HG03095 (cell line): ENCODE measurements around the gene ZNF253.
"Not testable (repeated sequence)": the region's sequence is repeated elsewhere in the genome, so short reads cannot be mapped to it uniquely, and the experiment has no call there.

Source experiments
- ATAC-seq: cut with Tn5 transposase; IDR thresholded peaks from one replicate; pipeline ENCODE4 v1.9.1; 2021; ENCODE audit warnings: moderate library complexity; ENCODE audit not compliant: unreplicated experiment

The ZNF253 gene

GRCh38 chr19:19865750-19866610 lies at the start of gene ZNF253:
TSS of gene ZNF253 (plus strand) at chr19:19865882. CDS start at chr19:19865997, 115 bp downstream.
- peak; percentile 97 for ATAC-seq

- no peak for ATAC-seq
Measured at GRCh38 chr19:19816679-19817078, 49.0 kb upstream of the ZNF253 start.

- ATAC-seq = no peak
Measured at GRCh38 chr19:19817357-19817756, 48.3 kb upstream of the ZNF253 start.

GRCh38 chr19:19820774-19821320 lies 44.8 kb upstream of the ZNF253 start:
- ATAC-seq = no peak

GRCh38 chr19:19821366-19821951 lies 44.2 kb upstream of the ZNF253 start, which contains the start of gene ZNF506:
TSS of gene ZNF506 (minus strand) at chr19:19821750. CDS start at chr19:19821603, 147 bp downstream.
- peak; percentile 72 for ATAC-seq

- ATAC-seq = not testable (repeated sequence)
Measured at GRCh38 chr19:19821976-19822375, 43.7 kb upstream of the ZNF253 start.

- no peak for ATAC-seq
Measured at GRCh38 chr19:19823916-19824315, 41.8 kb upstream of the ZNF253 start.

GRCh38 chr19:19826875-19827274 lies 38.8 kb upstream of the ZNF253 start:
- ATAC-seq = no peak

- no peak for ATAC-seq
Measured at GRCh38 chr19:19835560-19836038, 30.1 kb upstream of the ZNF253 start.

- ATAC-seq = no peak
Measured at GRCh38 chr19:19847781-19848180, 17.9 kb upstream of the ZNF253 start.

- no peak for ATAC-seq
Measured at GRCh38 chr19:19849056-19849455, 16.6 kb upstream of the ZNF253 start.

- not testable (repeated sequence) for ATAC-seq
Measured at GRCh38 chr19:19851740-19852139, 13.9 kb upstream of the ZNF253 start.

GRCh38 chr19:19858751-19859150 lies 6.9 kb upstream of the ZNF253 start:
- no peak for ATAC-seq

GRCh38 chr19:19860756-19861390 lies 4.8 kb upstream of the ZNF253 start:
- ATAC-seq = no peak

GRCh38 chr19:19866611-19867248 lies 1.0 kb downstream of the ZNF253 start:
- no peak for ATAC-seq

- not testable (repeated sequence) for ATAC-seq
Measured at GRCh38 chr19:19870086-19870485, 4.4 kb downstream of the ZNF253 start.

- no peak for ATAC-seq
Measured at GRCh38 chr19:19871932-19872331, 6.2 kb downstream of the ZNF253 start.

- no peak for ATAC-seq
Measured at GRCh38 chr19:19873381-19873780, 7.7 kb downstream of the ZNF253 start.

- no peak for ATAC-seq
Measured at GRCh38 chr19:19877724-19878123, 12.0 kb downstream of the ZNF253 start.

GRCh38 chr19:19884583-19884982 lies 18.9 kb downstream of the ZNF253 start:
- ATAC-seq = no peak
